K562 (cell line): ENCODE measurements around the gene APLF. TPM values are rescaled to one million over a fixed set of nuclear protein-coding genes. Genes with fewer than 3 reads are reported as not detected.

Experiments used
- BACH1 ChIP-seq: fragments of 200-800 bp; sonication (Bioruptor generic); IDR thresholded peaks from 2 replicates; pipeline ENCODE4 v1.6.1; 2016; ENCODE audit warnings: missing genetic modification characterization, missing compliant biosample characterization
- BRF1 ChIP-seq: IDR thresholded peaks from 3 replicates; pipeline ENCODE4 v1.6.1; 2011; ENCODE audit warnings: borderline replicate concordance, mild to moderate bottlenecking; ENCODE audit not compliant: insufficient read length; ENCODE audit errors: extremely low read depth
- DPF2 ChIP-seq: fragments of 450-650 bp; IDR thresholded peaks from 2 replicates; pipeline ENCODE4 v1.6.1; 2016
- EGR1 ChIP-seq: fragments of 450-650 bp; conservative IDR thresholded peaks from 2 replicates; pipeline ENCODE4 v1.6.1; 2017; ENCODE audit warnings: mild to moderate bottlenecking
- ETV5 ChIP-seq: sonication (generic); formaldehyde crosslinking; IDR thresholded peaks from 2 replicates; pipeline ENCODE4 v1.4.0; 2020; ENCODE audit warnings: low read depth, mild to moderate bottlenecking, missing genetic modification reagents
- EZH2 ChIP-seq: IDR thresholded peaks from 2 replicates; pipeline ENCODE4 v1.6.1; 2012; ENCODE audit warnings: low read depth, mild to moderate bottlenecking, inconsistent platforms, low read length, borderline replicate concordance
- JUN ChIP-seq, 2 experiments: sonication (generic) in 1 of 2; formaldehyde crosslinking in 1 of 2; IDR thresholded peaks; 2 replicates each; pipeline versions ENCODE4 v1.6.1 to v1.8.0; 2012 to 2022; ENCODE audit warnings: borderline replicate concordance in 2 of 2, mild to moderate bottlenecking in 2 of 2, improper control_type of control experiment in 1 of 2, low read depth in 1 of 2, low read length in 1 of 2, missing genetic modification reagents in 1 of 2
- KDM1A ChIP-seq, 2 experiments: fragments of 450-650 bp; IDR thresholded peaks; 2 replicates each; pipeline ENCODE4 v1.6.1; 2016; ENCODE audit warnings: mild to moderate bottlenecking in 2 of 2
- KLF16 ChIP-seq: IDR thresholded peaks from 2 replicates; pipeline ENCODE4 v1.6.1; 2016; ENCODE audit warnings: antibody characterized with exemption
- NFIX ChIP-seq: fragments of 250-450 bp; sonication (Bioruptor Pico); IDR thresholded peaks from 2 replicates; pipeline ENCODE4 v1.4.0; 2020; ENCODE audit warnings: low read depth, mild to moderate bottlenecking, moderate library complexity
- NR2C2 ChIP-seq, 2 experiments: fragments of 200-800 bp in 1 of 2; sonication (Bioruptor generic) in 1 of 2; sonication (generic) in 1 of 2; formaldehyde crosslinking in 1 of 2; IDR thresholded peaks; 2 replicates each; pipeline versions ENCODE4 v1.6.1 to v1.8.0; 2016 to 2022; ENCODE audit warnings: mild to moderate bottlenecking in 1 of 2, missing compliant biosample characterization in 1 of 2, missing genetic modification characterization in 1 of 2, missing genetic modification reagents in 1 of 2
- PBX2 ChIP-seq, 2 experiments: IDR thresholded peaks in 1 of 2; conservative IDR thresholded peaks in 1 of 2; 2 replicates each; pipeline ENCODE4 v1.6.1; 2016; ENCODE audit warnings: low read depth in 2 of 2, mild to moderate bottlenecking in 1 of 2, missing compliant biosample characterization in 1 of 2, missing genetic modification characterization in 1 of 2, moderate library complexity in 1 of 2
- PCBP2 ChIP-seq: fragments of 200-400 bp; formaldehyde crosslinking; IDR thresholded peaks from 2 replicates; pipeline ENCODE4 v1.6.1; 2018; ENCODE audit warnings: low read length, low read depth, mild to moderate bottlenecking, moderate library complexity; ENCODE audit not compliant: poor library complexity, severe bottlenecking
- RBM34 ChIP-seq: fragments of 200-400 bp; formaldehyde crosslinking; IDR thresholded peaks from 2 replicates; pipeline ENCODE4 v1.6.1; 2018; ENCODE audit warnings: low read length, borderline replicate concordance; ENCODE audit not compliant: insufficient read depth
- STAG1 ChIP-seq: sonication (generic); formaldehyde crosslinking; IDR thresholded peaks from 2 replicates; pipeline ENCODE4 v1.5.0; 2020; ENCODE audit warnings: missing genetic modification reagents, borderline replicate concordance
- TSHZ1 ChIP-seq: fragments of 250-450 bp; sonication (Bioruptor Pico); IDR thresholded peaks from 2 replicates; pipeline ENCODE4 v1.4.0; 2020; ENCODE audit warnings: mild to moderate bottlenecking, moderate library complexity
- ZBTB9 ChIP-seq: fragments of 450-650 bp; formaldehyde crosslinking; IDR thresholded peaks from 2 replicates; pipeline ENCODE4 v1.4.0; 2020; ENCODE audit warnings: mild to moderate bottlenecking, moderate library complexity
- ZFX ChIP-seq: sonication (generic); formaldehyde crosslinking; IDR thresholded peaks from 2 replicates; pipeline ENCODE4 v1.8.0; 2022; ENCODE audit warnings: mild to moderate bottlenecking, missing genetic modification reagents, moderate library complexity
- polyA plus RNA-seq, 8 experiments: library from polyadenylated mRNA; depleted of rRNA in 4 of 8; stranded (reverse) in 5 of 8; unstranded in 3 of 8; fragments of >200 nt; fragmentation: Nextera tagmentation in 2 of 8; fragmentation: Illumina TruSeq in 1 of 8; extraction: Ambion mirVana in 2 of 8; extraction: Trizol in 1 of 8; gene quantifications; 2 replicates each; pipeline versions ENCODE4 v1.2.1 to v1.2.3, GENCODE V29; 2011 to 2014; ENCODE audit warnings: inconsistent platforms in 1 of 8, missing spikeins in 1 of 8
- total RNA-seq, 7 experiments: library from RNA; depleted of rRNA in 6 of 7; stranded (reverse); fragments of >200 nt in 6 of 7; fragmentation: Illumina TruSeq in 2 of 7; extraction: Trizol in 2 of 7; gene quantifications; 2 replicates each; pipeline versions ENCODE4 v1.2.1 to v1.2.3, GENCODE V29; 2011 to 2021; ENCODE audit warnings: low replicate concordance in 1 of 7

The APLF gene
- total and polyA plus RNA-seq, 9 of the 15 experiments (the other 6 are each of a cell fraction or from before 2014, with no cell fraction given): 0.07 to 1.1 (median 0.71) TPM

- TF ChIP-seq TSHZ1 (CRISPR knock-in tag) (peak; percentile 42; the same call in 1 of the 2 replicates), NR2C2 (CRISPR knock-in tag; IDR thresholded peaks at IDR 0.05) (no peak), NR2C2 (tag; IDR thresholded peaks at IDR 0.05) (peak; percentile 55), STAG1 (CRISPR knock-in tag) (no peak), ZFX (CRISPR knock-in tag) (no peak), NFIX (CRISPR knock-in tag) (no peak), PCBP2 (no peak), EZH2 (no peak), RBM34 (no peak), ETV5 (CRISPR knock-in tag) (no peak), BRF1 (no peak), KLF16 (no peak), DPF2 (peak; percentile 80; the same call in 1 of the 2 replicates), BACH1 (tag) (peak; percentile 82; the same call in 1 of the 2 replicates), ZBTB9 (no peak; the same call in 1 of the 2 replicates), JUN (IDR thresholded peaks at IDR 0.05; ENCODE audit: borderline replicate concordance, low read depth, low read length) (peak; percentile 77), JUN (CRISPR knock-in tag; IDR thresholded peaks at IDR 0.05; ENCODE audit: borderline replicate concordance) (no peak), PBX2 (CRISPR knock-in tag; IDR thresholded peaks at IDR 0.05; ENCODE audit: low read depth) (no peak), PBX2 (tag; conservative IDR thresholded peaks at IDR 0.05; ENCODE audit: low read depth) (0 out of 2 replicates have a peak, but pooled peaks have one; percentile 18), EGR1 (no peak), KDM1A (IDR thresholded peaks at IDR 0.05) (no peak)
Observed at GRCh38 chr2:68420254-68420910, 47.0 kb upstream of the APLF start (continued).
